Hematopoietic multipotent progenitor cell treated with erythropoietin and hydrocortisone succinate and interleukin-3 and kit ligand, for 6 days (in vitro differentiated cells): Measurements from ENCODE around the gene HOATZ.

Experiments used
- DNase-seq: peaks from one replicate; pipeline ENCODE4 v3.0.0-alpha.2; 2015

HOATZ gene

GRCh38 chr11:111585371-111585770 is 70.8 kb downstream of the HOATZ start:
- peak; percentile 35 for DNase-seq

GRCh38 chr11:111586388-111586831 is 71.8 kb downstream of the HOATZ start:
- DNase-seq, result peak; percentile 76
